Activated CD8-positive, alpha-beta memory T cell treated with anti-CD3 and anti-CD28 coated beads, Interleukin-2, amount 50 U/mL, for 24 hours (primary cell): ENCODE measurements around the gene REG3G.

Experiments used
- DNase-seq: peaks from one replicate; pipeline ENCODE4 v3.0.0-alpha.2; 2020; ENCODE audit errors: extremely low read depth

Gene REG3G

DNA sequence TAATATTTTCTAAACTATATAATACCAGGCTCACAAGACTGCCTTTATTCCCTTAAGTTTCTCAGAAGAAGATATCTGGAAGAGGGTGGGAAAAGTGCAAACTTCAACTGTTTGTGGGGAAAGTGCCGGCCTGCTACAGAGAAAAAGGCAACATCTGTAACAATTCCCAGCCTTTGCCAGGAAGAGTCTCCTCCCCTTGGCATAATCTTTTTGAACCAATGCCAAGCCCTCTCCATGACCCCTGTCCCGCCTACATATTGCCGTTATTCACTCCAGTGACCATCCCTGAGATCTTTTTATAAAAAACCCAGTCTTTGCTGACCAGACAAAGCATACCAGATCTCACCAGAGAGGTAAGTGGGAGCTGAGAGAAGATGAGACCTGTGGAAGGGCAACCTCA, at the start of gene REG3G:
Gene REG3G (plus strand): TSS at position 282 of the 400 bp plus-strand sequence. CDS start 392 bp downstream, outside the sequence.
- no peak for DNase-seq

DNA sequence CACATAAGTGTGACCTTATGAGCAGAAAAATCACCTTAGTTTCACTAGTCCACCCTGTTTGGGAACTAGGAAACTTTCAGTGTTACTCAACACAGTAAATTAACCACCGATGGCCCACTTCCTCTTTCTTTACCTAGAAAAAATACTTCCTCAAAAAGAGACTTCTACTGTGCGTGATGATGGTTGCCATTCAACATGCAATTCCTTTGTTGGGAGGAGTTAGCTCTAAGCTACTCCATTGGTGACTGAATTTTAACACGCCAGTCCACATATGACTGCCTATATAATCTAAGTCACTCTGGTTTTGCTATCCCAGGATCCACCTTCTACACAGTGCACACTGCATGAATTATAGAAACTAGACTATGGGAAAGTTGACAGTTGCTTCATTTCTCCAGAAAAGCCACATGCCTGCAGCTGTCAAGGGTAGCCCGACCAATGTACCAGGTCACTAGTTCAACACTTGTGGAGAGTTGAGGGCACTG, 47.8 kb upstream of the REG3G start:
- DNase-seq: no peak

DNA sequence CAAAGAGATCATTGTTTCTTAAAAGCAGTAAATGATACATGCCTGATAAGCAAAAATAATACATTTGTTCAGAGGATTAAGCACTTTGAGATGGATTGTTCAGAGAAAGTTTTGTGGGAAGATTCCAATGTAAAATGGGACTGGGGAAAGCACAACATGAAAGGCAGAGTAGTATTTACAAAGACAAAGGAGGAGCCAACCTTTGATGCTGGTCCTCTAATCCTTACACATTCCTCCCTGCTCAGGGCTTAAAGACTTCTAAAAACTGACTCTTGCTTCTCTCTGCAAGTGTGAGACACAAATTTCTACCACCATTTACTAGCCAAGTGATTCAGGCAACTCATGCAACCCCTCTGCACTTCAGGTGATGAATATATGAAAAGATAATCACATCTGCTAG, 47.2 kb upstream of the REG3G start:
- no peak for DNase-seq

DNA sequence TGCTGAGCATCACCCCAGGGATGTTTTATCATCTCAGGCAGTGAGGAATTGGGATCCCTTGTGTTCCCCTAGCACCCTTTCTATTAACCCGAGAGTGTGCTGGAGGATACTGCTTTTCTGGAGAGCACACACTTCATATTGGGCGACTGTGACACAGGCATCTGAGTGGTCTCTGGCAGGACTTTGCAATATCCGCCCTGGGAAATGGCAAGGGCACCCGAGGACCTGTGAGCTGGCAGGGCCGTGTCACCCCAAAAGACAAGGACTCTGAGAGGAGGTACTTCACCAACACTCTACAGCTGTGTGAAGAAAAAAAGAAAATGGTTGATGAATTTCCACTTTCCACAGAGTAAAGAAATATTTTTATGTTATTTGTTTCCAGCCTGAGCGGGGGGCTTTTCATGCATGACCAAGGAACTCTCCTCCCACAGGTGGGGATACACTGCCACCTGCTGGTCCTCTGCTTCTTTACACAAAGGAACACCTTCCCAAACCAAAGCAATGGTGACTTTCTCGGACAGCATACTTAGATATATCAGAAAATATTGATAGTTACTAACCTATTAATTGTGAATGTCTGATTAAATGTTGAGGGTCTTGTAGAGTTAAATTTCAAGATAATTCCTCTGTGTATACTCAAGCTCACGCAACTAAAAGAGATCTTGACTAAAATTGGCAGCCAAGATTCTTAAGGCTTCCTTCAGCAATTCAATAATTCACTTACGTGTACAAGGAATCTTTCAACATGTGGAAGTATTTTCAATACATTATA, 45.9 kb upstream of the REG3G start:
- no peak for DNase-seq

DNA sequence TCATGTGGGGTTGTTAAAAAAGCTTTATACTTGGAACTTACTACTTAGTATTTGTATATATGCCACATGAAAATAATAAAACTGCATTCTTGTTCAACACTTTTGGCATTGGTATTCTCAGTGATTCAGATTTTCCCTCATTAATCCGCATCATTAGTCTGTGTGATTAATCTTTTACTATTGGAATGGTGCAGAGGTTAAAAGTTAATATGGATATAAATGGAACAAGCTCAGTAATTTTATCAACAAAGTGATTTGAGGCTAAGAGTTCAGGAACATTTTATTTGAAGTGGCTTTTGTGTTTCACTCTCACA, 45.4 kb upstream of the REG3G start:
- DNase-seq: no peak

DNA sequence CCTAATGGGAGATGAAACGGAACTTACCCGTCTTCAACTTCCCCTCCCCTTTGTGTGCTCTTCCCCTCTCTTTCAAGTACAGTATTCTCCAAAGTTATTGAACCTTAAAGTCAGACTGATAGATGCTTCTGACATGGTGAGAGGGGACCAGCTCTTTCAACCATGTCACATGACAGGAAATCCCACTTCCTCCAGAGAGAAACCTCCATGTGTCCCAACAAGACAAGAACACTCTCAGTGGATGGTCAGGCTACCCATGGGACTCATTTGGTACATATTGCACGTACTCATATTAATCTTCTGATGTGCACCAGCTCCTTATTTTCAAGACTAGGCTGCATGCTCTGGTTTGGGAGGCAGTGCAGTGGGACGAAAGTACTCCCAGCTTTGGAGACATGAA, 44.6 kb upstream of the REG3G start:
- DNase-seq: no peak

DNA sequence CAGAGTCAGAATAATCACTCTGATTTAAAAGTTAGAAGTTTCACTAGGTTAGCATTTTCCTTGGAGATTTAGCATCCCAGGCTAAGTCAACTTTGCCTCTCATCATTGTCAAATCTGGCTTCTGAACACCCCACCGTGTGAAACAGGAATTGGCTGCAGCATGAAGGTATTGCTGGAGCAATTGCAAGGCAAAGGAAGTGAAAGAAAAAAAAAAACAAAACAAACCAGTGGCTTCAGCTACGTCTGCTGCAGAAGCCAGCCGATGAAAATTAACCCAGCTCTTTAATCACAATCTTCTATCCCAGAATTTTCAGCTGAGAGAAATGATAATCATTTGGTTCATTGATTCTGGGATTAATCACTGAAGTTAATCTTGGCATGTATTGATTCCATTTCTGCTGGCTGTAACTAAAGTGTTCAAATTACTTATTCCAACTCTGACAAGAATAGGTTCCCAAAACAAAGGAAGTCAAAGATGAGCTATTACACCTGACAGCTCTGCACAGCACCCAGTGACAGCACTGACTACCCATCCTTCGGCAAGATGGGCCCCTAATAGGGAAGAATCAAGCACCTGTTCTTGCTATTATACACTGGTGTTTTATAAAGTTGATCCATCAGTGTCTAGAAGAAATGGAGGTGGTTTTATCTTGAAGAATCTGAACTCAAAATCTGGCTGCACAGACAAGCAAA, 42.7 kb upstream of the REG3G start:
- DNase-seq: no peak

DNA sequence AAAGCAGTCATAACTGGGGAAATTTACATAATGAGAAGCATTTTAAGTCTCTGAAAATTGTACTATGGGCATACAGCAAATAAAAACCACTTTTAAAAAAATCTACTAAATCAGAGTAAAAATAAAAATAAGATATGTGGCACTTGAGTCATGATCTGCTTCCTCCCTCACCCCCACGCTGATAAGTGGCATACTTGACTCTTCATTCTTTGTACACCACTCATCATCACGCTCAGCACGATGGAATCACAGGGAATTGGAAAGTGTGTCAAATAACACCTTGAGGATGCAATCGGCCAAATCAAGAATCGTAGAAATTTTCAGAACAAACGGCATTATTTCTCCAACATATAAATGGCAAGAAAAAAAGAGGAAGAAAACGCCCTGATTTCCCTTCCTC, 41.1 kb upstream of the REG3G start:
- no peak for DNase-seq

DNA sequence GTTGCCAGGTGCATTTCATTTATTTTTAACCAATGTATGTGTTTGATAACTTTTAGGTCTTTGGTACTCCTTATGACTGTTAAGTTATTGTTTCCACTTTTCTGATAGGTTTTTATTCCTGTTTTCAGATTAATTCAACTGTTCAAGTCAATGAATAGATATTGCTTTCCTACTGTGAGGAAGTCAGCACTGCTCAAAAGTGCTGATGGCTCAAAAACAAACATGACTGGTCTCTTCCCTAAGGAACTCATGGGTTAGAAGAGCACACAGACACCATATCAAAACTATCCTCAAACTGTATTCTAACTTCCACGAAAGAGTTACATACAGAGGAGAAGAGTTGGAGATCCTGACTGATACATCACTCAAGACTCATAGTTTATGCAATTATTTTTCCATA, 39.9 kb upstream of the REG3G start:
- no peak for DNase-seq

DNA sequence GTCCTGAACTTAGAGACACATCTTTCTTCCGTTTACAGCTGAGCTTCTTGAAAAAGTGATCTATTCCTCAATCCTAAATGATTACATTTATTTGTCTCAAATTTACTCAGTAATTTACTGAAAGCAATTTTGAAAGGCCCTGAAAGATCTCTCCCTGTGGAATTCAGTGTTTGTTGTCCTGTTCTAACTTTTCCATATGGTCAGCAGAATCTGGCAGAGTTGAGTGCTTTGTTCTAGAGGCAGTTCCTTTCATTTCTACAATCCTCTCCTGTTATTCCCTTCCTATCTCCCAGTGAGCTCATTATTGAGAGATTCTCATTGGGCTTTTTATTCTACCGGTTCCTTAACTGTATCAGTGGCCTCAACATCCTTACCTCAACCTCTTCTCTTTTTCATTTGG, 36.5 kb upstream of the REG3G start:
- DNase-seq: no peak

DNA sequence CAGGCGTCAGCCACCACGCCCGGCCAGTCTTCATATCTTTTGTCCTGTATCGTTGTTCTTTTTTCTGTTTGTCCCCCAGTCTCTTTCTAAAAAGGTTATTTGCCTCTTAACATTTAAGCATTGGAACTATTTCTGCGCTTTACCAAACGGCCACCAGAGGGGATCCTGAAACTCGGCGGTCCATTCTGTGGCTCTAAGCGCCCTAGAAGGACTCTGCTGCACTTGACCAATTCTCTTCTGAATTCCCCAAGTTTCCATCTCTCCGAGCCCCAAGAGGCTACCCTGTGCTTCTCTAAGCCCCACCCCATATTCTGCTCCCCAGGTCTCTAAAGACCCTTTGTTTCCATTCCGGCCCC, 33.1 kb upstream of the REG3G start:
- DNase-seq: no peak

DNA sequence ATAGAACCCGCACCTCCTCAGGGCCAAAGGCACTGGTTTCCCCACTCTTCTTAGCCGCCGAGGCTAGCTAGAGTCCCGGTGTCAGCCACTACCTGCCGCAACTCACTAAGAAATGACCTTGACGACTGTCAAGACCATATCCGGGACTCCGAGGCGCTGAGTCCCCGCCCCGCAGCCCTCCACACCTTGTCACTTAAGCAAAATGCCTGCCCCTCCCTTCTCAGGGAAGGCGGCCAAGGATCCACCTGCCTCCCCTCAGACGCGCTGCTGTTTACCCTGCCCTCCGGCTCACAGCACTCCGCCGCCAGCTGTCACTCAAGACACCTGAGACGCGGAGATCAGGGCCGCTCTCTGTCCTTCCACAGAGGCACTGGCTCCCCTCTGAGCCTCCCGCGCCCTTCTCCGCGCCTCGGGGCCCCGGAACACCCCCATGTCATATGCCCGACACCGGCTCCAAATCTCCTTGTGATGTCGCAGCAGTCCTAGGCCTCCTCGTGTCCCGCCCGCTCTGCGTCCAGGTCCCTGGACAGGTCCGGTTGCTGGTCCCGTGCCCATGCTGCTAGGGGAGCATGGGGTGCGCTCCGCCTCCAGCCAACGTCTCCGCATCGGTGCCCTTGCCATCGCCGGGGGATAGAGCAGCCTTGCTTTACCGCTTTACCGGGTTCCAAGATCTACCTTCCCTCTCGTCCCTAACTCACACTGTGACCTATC, 32.5 kb upstream of the REG3G start:
- DNase-seq: no peak

DNA sequence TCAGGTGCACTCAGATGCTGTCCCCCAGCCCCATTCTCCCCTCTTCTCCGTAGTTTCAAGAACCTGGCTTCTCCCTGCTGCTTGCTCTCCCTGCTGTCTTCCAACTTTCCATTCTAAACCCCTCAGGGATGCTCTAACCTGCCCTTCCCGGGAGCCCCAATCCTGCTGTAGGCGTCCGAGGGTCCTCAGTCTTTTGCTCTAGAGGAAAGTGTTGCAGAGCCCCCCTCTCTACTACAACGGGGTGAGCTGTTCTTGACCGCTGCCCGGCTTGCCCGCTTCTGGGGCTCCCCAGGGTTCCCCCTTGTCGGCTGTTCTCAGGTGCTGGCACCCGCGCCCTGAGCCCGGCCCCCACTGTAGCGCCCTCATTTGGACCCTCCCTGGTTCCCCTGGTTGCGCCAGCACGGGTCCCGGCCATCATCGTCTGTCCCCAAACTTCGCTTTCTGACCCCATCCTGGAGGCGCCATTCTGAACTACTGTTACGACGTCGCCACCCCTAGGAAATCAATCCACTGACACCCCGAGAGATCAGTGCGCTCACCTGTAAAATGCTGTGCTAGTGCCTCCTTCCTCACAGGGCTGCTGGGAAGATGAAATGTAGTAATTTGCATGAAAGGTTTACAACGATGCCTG, 31.9 kb upstream of the REG3G start:
- no peak for DNase-seq

DNA sequence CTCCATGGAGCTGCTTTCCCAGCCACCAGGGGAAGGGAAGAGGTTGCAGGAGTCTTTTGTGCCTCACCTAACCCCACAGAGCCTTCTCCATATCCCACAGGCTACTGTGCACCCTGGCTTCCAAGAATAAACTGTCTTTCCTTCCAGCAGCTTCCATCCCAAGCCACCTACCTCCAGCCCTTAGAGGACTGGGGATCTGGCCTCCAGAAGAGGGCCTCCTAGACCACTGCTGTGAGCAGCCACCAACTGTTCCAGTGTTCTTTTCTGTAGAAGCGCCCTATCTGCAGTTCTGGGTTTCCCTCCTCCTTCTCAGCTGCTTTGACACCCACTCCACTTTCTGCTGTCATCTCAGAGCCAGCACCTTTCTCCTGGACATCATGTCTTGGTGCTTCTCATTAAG, 30.7 kb upstream of the REG3G start:
- DNase-seq: no peak

DNA sequence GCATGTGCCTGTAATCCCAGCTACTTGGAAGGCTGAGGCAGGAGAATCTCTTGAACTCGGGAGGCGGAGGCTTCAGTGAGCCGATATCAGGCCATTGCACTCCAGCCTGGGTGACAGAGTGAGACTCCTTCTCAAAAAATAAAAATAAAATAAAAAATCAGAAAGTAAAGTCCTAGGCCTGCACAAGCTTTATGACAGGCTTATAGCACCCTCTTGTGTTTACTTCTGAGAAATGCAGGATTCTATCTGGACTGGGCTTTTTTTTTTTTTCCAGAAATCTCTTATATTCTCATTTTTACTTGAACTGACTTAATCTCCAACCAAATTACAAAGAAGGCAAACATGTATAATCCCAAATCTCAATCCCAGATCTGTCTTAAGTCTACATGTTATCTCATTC, 26.1 kb upstream of the REG3G start:
- no peak for DNase-seq

DNA sequence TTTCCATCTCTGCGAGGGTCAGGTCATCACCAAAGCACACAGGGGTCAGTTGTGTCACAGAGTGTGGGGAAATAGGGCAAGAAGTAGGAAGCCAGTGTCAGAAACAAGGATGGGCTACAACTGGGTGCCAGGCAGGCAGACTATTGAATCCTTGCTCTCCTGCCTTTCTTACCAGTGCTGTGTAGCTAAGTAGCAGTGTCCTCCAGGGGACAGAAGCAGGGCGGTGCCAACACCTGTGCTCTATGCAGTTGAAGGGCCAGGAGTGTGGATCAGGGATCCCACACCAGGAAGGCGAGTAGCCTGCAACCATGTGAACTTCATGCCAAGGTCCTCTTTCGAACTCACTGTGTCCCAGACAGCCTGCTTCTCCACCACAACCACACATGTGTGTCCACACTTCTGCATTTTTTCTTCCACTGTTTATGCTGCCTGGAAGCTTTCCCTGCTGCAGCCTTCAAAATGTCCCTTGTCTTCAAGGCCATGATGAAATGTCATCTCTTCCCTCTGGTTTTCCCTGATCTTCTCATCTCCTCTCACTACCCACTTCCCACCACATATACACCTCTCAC, 25.4 kb upstream of the REG3G start:
- no peak for DNase-seq

DNA sequence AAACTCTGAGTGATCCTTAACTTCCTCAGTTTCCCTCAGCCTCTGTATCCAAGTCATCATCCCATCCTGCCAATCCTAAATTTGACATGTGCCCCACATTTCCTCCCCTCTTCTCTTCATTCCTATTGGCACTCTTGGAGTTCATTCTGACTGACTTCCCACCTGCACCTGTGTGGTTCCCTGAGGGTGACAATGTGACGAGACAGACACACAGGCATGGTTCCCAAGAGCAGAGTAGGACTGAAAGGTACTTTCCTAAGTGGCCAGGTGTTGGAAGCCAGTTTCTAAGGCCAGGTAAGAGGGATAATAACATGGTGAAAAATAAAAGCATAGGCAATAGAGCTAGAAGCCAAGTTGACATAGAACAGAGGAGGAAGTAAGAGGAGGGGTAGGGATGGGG, 24.2 kb upstream of the REG3G start:
- no peak for DNase-seq

DNA sequence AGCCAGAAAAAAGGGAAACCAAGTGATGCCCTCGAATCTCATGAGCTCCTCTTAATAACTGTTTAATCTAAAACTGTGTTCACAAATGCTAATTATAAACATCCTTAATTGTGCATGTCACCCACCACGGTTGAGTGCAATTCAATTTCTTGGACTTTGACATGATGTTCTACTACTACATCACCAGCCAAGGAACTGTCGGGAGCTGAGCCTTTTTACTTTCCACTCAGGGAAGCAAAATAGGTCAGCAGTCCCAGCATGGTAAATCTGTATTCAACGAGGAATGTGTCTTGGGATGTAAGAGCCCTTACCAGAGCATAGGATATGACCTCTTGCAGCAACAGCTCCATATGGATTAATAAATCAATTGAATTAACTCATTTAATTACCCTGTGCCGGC, 20.8 kb upstream of the REG3G start:
- DNase-seq: no peak

DNA sequence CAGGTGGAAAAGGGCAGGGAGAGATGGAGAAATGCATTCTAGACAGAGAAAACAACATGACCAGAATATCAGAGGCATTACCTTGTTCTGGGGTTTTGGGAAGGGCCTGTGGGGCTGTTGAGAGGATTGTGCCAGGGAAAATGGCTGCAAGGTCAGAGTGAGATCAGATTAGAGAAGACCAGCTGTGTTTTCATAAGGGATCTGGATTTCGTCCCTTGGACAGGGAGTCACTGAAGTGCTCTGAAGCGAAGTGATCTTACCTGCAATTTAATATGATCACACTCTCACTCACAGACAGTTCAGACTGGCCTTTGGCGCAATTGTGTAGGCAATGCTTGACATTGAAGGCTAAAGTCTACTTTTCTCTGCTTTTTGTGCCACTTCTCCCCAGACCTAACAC, 20.3 kb upstream of the REG3G start:
- DNase-seq: no peak

DNA sequence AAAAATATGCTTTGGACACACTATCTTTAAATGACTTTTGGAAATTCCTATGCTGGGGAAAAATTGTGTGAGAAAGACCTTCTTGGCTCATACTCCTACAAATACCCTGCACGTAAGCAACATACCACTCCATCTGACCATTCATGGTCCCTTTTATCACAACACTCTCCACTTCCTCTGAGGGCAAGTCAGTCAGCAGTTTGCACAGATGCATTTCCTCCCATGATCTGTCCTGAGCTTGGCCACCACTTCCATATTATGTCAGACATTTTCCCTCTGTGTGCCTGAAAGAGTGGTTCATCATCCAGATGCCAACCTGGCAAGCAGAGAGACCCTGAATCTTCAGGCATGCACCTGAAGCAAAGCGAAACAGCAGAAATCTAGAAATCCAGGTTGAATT, 16.1 kb upstream of the REG3G start:
- no peak for DNase-seq

DNA sequence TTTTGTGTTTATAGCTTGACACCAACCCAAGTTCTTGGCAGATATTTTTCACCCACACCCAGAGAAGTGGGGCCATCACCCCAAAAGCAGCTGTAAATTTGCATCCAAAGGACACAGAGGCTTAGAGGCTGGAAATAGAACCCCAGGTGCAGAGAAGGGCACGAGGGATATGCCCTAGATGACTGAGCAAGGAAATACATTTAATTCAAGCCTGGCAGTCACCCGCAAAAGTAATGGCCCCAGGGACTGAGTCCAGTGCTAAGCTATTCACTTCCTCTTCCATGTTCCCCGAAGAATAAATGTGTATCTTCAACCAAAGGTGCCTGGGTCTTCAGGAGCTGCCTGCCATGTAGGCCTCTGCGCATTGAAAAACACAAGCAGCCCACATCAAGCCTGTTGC, 14.0 kb upstream of the REG3G start:
- DNase-seq: no peak

DNA sequence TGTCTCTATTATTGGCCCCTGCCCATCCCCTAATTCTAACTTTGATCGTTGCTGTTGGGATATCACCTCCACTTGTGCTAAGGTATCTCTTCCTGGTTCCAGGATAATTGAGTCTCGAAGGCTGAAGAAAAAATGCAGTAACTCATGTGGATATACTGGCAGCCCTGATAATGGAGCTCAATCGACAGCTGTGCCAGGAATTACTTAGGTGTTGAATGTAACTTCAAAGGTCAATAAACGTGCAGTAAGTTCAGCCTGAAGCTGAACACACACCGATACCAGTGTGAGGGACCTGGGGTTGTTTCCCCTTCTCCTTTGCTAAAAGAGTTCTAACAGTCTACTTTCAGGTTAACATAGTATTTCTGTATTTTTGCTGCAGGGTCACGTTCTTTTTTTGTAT, 11.9 kb upstream of the REG3G start:
- no peak for DNase-seq
